Neural progenitor cell (in vitro differentiated cells): ENCODE measurements around the gene ARHGAP40.

Experiments used
- CTCF ChIP-seq: fragments of 200-600 bp; sonication (generic); IDR thresholded peaks from 2 replicates; pipeline ENCODE4 v1.5.1; 2017; ENCODE audit warnings: antibody characterized with exemption, mild to moderate bottlenecking
- EZH2 ChIP-seq: fragments of 200-600 bp; sonication (generic); IDR thresholded peaks from 2 replicates; pipeline ENCODE4 v1.6.1; 2017; ENCODE audit warnings: antibody characterized with exemption, mild to moderate bottlenecking, moderate library complexity

GRCh38 chr20:38589351-38589750 lies 12.3 kb upstream of the ARHGAP40 start:
- no peak for TF ChIP-seq CTCF
- TF ChIP-seq EZH2 = no peak
